ENCODE measurements around the gene USP17L10. TPM values are rescaled to one million over a fixed set of nuclear protein-coding genes. Genes with fewer than 3 reads are reported as not detected.

USP17L10 gene
- total and polyA plus RNA-seq, 9 of the 15 experiments (the other 6 are each of a cell fraction or from before 2014, with no cell fraction given), result not detected

Other genes with a start within 250 kb of the USP17L10 start
Only the 7 nearest of the 20 such genes appear.
- not detected in 2 replicates for gene FAM90A26, start 40.2 kb upstream of the USP17L10 start, total RNA-seq (2014; rRNA removed)
- not detected in 2 replicates for gene FAM90A26, start 40.2 kb upstream of the USP17L10 start, total RNA-seq (2014; rRNA removed; fragmentation: Illumina TruSeq; extraction: Trizol)
- gene FAM90A26, start 40.2 kb upstream of the USP17L10 start, total RNA-seq (2015; rRNA removed; fragmentation: Illumina TruSeq; extraction: Trizol), result not detected in 2 replicates
- gene FAM90A26, start 40.2 kb upstream of the USP17L10 start, total RNA-seq (2021), result not detected in 2 replicates
- not detected in 2 replicates for gene FAM90A26, start 40.2 kb upstream of the USP17L10 start, polyA plus RNA-seq (2011; rRNA removed)
- not detected in 2 replicates for gene FAM90A26, start 40.2 kb upstream of the USP17L10 start, polyA plus RNA-seq (2014; fragmentation: Illumina TruSeq; extraction: Trizol)
- gene FAM90A26, start 40.2 kb upstream of the USP17L10 start, polyA plus RNA-seq (2014; fragmentation: Nextera tagmentation; extraction: Ambion mirVana), result not detected
- not detected in 2 replicates for gene FAM90A26, start 40.2 kb upstream of the USP17L10 start, polyA plus RNA-seq (2014; rRNA removed)
- not detected in 2 replicates for gene USP17L11, start 4.7 kb downstream of the USP17L10 start, total RNA-seq (2014; rRNA removed)
- gene USP17L11, start 4.7 kb downstream of the USP17L10 start, total RNA-seq (2014; rRNA removed; fragmentation: Illumina TruSeq; extraction: Trizol), result not detected in 2 replicates
- not detected in 2 replicates for gene USP17L11, start 4.7 kb downstream of the USP17L10 start, total RNA-seq (2015; rRNA removed; fragmentation: Illumina TruSeq; extraction: Trizol)
- gene USP17L11, start 4.7 kb downstream of the USP17L10 start, total RNA-seq (2021), result not detected in 2 replicates
- gene USP17L11, start 4.7 kb downstream of the USP17L10 start, polyA plus RNA-seq (2011; rRNA removed), result not detected in 2 replicates
- gene USP17L11, start 4.7 kb downstream of the USP17L10 start, polyA plus RNA-seq (2014; fragmentation: Illumina TruSeq; extraction: Trizol), result not detected in 2 replicates
- gene USP17L11, start 4.7 kb downstream of the USP17L10 start, polyA plus RNA-seq (2014; fragmentation: Nextera tagmentation; extraction: Ambion mirVana), result not detected
- gene USP17L11, start 4.7 kb downstream of the USP17L10 start, polyA plus RNA-seq (2014; rRNA removed), result not detected in 2 replicates
- gene USP17L12, start 9.5 kb downstream of the USP17L10 start, total RNA-seq (2014; rRNA removed), result not detected in 2 replicates
- not detected in 2 replicates for gene USP17L12, start 9.5 kb downstream of the USP17L10 start, total RNA-seq (2014; rRNA removed; fragmentation: Illumina TruSeq; extraction: Trizol)
- gene USP17L12, start 9.5 kb downstream of the USP17L10 start, total RNA-seq (2015; rRNA removed; fragmentation: Illumina TruSeq; extraction: Trizol), result not detected in 2 replicates
- gene USP17L12, start 9.5 kb downstream of the USP17L10 start, total RNA-seq (2021), result not detected in 2 replicates
- gene USP17L12, start 9.5 kb downstream of the USP17L10 start, polyA plus RNA-seq (2011; rRNA removed), result not detected in 2 replicates
- not detected in 2 replicates for gene USP17L12, start 9.5 kb downstream of the USP17L10 start, polyA plus RNA-seq (2014; fragmentation: Illumina TruSeq; extraction: Trizol)
- not detected for gene USP17L12, start 9.5 kb downstream of the USP17L10 start, polyA plus RNA-seq (2014; fragmentation: Nextera tagmentation; extraction: Ambion mirVana)
- not detected in 2 replicates for gene USP17L12, start 9.5 kb downstream of the USP17L10 start, polyA plus RNA-seq (2014; rRNA removed)
- not detected in 2 replicates for gene USP17L13, start 14.2 kb downstream of the USP17L10 start, total RNA-seq (2014; rRNA removed)
- not detected in 2 replicates for gene USP17L13, start 14.2 kb downstream of the USP17L10 start, total RNA-seq (2014; rRNA removed; fragmentation: Illumina TruSeq; extraction: Trizol)
- not detected in 2 replicates for gene USP17L13, start 14.2 kb downstream of the USP17L10 start, total RNA-seq (2015; rRNA removed; fragmentation: Illumina TruSeq; extraction: Trizol)
- gene USP17L13, start 14.2 kb downstream of the USP17L10 start, total RNA-seq (2021), result not detected in 2 replicates
- not detected in 2 replicates for gene USP17L13, start 14.2 kb downstream of the USP17L10 start, polyA plus RNA-seq (2011; rRNA removed)
- gene USP17L13, start 14.2 kb downstream of the USP17L10 start, polyA plus RNA-seq (2014; fragmentation: Illumina TruSeq; extraction: Trizol), result not detected in 2 replicates
- not detected for gene USP17L13, start 14.2 kb downstream of the USP17L10 start, polyA plus RNA-seq (2014; fragmentation: Nextera tagmentation; extraction: Ambion mirVana)
- not detected in 2 replicates for gene USP17L13, start 14.2 kb downstream of the USP17L10 start, polyA plus RNA-seq (2014; rRNA removed)
- not detected in 2 replicates for gene USP17L15, start 23.7 kb downstream of the USP17L10 start, total RNA-seq (2014; rRNA removed)
- not detected in 2 replicates for gene USP17L15, start 23.7 kb downstream of the USP17L10 start, total RNA-seq (2014; rRNA removed; fragmentation: Illumina TruSeq; extraction: Trizol)
- gene USP17L15, start 23.7 kb downstream of the USP17L10 start, total RNA-seq (2015; rRNA removed; fragmentation: Illumina TruSeq; extraction: Trizol), result not detected in 2 replicates
- gene USP17L15, start 23.7 kb downstream of the USP17L10 start, total RNA-seq (2021), result not detected in 2 replicates
- not detected in 2 replicates for gene USP17L15, start 23.7 kb downstream of the USP17L10 start, polyA plus RNA-seq (2011; rRNA removed)
- gene USP17L15, start 23.7 kb downstream of the USP17L10 start, polyA plus RNA-seq (2014; fragmentation: Illumina TruSeq; extraction: Trizol), result not detected in 2 replicates
- gene USP17L15, start 23.7 kb downstream of the USP17L10 start, polyA plus RNA-seq (2014; fragmentation: Nextera tagmentation; extraction: Ambion mirVana), result not detected
- gene USP17L15, start 23.7 kb downstream of the USP17L10 start, polyA plus RNA-seq (2014; rRNA removed), result not detected in 2 replicates
- gene USP17L17, start 33.2 kb downstream of the USP17L10 start, total RNA-seq (2014; rRNA removed), result not detected in 2 replicates
- not detected in 2 replicates for gene USP17L17, start 33.2 kb downstream of the USP17L10 start, total RNA-seq (2014; rRNA removed; fragmentation: Illumina TruSeq; extraction: Trizol)
- gene USP17L17, start 33.2 kb downstream of the USP17L10 start, total RNA-seq (2015; rRNA removed; fragmentation: Illumina TruSeq; extraction: Trizol), result not detected in 2 replicates
- not detected in 2 replicates for gene USP17L17, start 33.2 kb downstream of the USP17L10 start, total RNA-seq (2021)
- gene USP17L17, start 33.2 kb downstream of the USP17L10 start, polyA plus RNA-seq (2011; rRNA removed), result not detected in 2 replicates
- gene USP17L17, start 33.2 kb downstream of the USP17L10 start, polyA plus RNA-seq (2014; fragmentation: Illumina TruSeq; extraction: Trizol), result not detected in 2 replicates
- gene USP17L17, start 33.2 kb downstream of the USP17L10 start, polyA plus RNA-seq (2014; fragmentation: Nextera tagmentation; extraction: Ambion mirVana), result not detected
- not detected in 2 replicates for gene USP17L17, start 33.2 kb downstream of the USP17L10 start, polyA plus RNA-seq (2014; rRNA removed)
- not detected in 2 replicates for gene USP17L18, start 38.0 kb downstream of the USP17L10 start, total RNA-seq (2014; rRNA removed)
- gene USP17L18, start 38.0 kb downstream of the USP17L10 start, total RNA-seq (2014; rRNA removed; fragmentation: Illumina TruSeq; extraction: Trizol), result not detected in 2 replicates
- gene USP17L18, start 38.0 kb downstream of the USP17L10 start, total RNA-seq (2015; rRNA removed; fragmentation: Illumina TruSeq; extraction: Trizol), result not detected in 2 replicates
- not detected in 2 replicates for gene USP17L18, start 38.0 kb downstream of the USP17L10 start, total RNA-seq (2021)
- not detected in 2 replicates for gene USP17L18, start 38.0 kb downstream of the USP17L10 start, polyA plus RNA-seq (2011; rRNA removed)
- gene USP17L18, start 38.0 kb downstream of the USP17L10 start, polyA plus RNA-seq (2014; fragmentation: Illumina TruSeq; extraction: Trizol), result not detected in 2 replicates
- not detected for gene USP17L18, start 38.0 kb downstream of the USP17L10 start, polyA plus RNA-seq (2014; fragmentation: Nextera tagmentation; extraction: Ambion mirVana)
- gene USP17L18, start 38.0 kb downstream of the USP17L10 start, polyA plus RNA-seq (2014; rRNA removed), result not detected in 2 replicates

All from K562 (cell line).